Ovary (tissue), 3 donors: Measurements from ENCODE around the gene B3GNT7.

ENCODE experiments used
- POLR2A ChIP-seq: fragments of 450-650 bp; IDR thresholded peaks from one replicate; pipeline ENCODE4 v1.6.1; 2017; ENCODE audit warnings: antibody characterized with exemption, mild to moderate bottlenecking, moderate library complexity
- TF ChIP-seq, protein P1 (sequence below), 3 donors: fragments of 450-650 bp in 2 of 3; fragments of 200-600 bp in 1 of 3; IDR thresholded peaks; one replicate each; pipeline versions ENCODE4 v1.5.1 to v1.8.0; 2016 to 2022; ENCODE audit warnings: antibody characterized with exemption in 3 of 3, mild to moderate bottlenecking in 1 of 3
- donor health status: DM: no; HTN: no; CAD: no.

DNA sequence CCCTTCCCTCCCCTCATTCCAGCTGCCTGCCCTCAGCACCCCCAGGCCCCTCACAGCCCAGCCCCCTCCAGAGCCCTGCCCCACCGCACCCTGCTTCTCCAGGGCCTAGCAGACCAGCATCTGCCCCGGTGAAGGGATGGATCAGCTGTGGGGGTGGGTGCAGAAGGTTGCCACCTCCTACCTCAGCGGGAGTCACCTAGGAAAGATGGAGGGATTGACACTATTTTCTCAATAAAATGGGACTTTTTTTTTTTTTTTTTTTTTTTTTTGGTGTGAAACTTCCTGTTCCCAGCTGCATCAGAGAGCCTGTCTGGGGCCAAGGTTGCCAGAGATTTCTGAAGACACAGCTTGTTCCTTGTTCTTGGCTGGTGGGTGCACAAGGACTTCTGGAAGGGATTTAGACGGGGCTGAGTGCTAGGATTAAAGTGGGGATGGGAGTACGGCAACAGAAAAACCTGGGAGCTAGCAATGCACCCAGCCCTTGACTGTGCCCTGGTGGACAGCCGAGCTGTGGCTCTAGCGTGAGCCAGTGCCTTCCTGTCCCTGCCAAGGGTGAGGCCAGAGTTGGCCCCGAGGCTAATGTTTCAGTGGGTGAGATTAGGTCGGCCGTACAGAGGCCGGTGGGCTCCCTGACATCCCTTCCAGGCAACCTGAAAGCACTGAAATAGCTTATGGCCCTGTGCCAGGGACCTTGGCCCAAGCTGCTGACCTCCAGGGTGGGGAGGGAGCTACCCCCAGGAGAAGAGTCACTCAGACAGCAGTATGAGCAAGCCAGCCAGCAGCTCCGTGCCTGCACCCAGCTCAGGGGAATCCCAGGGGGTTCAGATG is 4.6 kb downstream of the B3GNT7 start:
- no peak for TF ChIP-seq POLR2A
- TF ChIP-seq, protein P1, sequence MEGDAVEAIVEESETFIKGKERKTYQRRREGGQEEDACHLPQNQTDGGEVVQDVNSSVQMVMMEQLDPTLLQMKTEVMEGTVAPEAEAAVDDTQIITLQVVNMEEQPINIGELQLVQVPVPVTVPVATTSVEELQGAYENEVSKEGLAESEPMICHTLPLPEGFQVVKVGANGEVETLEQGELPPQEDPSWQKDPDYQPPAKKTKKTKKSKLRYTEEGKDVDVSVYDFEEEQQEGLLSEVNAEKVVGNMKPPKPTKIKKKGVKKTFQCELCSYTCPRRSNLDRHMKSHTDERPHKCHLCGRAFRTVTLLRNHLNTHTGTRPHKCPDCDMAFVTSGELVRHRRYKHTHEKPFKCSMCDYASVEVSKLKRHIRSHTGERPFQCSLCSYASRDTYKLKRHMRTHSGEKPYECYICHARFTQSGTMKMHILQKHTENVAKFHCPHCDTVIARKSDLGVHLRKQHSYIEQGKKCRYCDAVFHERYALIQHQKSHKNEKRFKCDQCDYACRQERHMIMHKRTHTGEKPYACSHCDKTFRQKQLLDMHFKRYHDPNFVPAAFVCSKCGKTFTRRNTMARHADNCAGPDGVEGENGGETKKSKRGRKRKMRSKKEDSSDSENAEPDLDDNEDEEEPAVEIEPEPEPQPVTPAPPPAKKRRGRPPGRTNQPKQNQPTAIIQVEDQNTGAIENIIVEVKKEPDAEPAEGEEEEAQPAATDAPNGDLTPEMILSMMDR (IDR thresholded peaks at IDR 0.05) = no peak
